Measurements from ENCODE around the gene NOX3. TPM values are rescaled to one million over a fixed set of nuclear protein-coding genes. Genes with fewer than 3 reads are reported as not detected.

The NOX3 gene
- total and polyA plus RNA-seq, 2 experiments from 2014 or later: not detected

DNA sequence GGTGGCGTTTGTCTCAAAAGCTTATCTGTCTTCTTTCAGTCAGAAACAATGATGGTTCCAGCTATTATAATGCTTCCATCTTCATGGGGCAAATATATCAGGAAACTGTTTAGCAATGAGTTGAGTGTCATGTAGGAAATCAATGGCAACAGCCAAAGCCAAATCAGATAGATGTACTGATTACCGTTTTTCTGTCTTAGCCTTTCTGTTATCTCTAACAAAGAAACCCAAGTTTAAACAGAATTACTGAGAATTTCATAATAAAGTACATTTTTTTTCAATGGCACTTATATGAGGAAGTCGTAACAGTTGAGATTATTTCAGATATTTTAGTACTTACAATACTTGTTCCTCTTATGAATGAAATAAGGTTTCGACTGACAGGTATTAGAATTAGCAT is 1.2 kb downstream of the NOX3 start:
- DNase-seq (ENCODE audit: low spot score) (no peak), ATAC-seq (no peak)
- no peak overlapping the region for H3K4me3 Mint-ChIP-seq
- TF ChIP-seq, protein P1, sequence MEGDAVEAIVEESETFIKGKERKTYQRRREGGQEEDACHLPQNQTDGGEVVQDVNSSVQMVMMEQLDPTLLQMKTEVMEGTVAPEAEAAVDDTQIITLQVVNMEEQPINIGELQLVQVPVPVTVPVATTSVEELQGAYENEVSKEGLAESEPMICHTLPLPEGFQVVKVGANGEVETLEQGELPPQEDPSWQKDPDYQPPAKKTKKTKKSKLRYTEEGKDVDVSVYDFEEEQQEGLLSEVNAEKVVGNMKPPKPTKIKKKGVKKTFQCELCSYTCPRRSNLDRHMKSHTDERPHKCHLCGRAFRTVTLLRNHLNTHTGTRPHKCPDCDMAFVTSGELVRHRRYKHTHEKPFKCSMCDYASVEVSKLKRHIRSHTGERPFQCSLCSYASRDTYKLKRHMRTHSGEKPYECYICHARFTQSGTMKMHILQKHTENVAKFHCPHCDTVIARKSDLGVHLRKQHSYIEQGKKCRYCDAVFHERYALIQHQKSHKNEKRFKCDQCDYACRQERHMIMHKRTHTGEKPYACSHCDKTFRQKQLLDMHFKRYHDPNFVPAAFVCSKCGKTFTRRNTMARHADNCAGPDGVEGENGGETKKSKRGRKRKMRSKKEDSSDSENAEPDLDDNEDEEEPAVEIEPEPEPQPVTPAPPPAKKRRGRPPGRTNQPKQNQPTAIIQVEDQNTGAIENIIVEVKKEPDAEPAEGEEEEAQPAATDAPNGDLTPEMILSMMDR (conservative IDR thresholded peaks at IDR 0.05; ENCODE audit: low read depth in 2 of 2): no peak
- TF ChIP-seq JUNB (IDR thresholded peaks at IDR 0.05; ENCODE audit: unreplicated experiment) (no peak), EZH2 (IDR thresholded peaks at IDR 0.05; ENCODE audit: low read depth, unreplicated experiment) (no peak), NANOG (IDR thresholded peaks at IDR 0.05; ENCODE audit: borderline replicate concordance) (no peak)
- TF ChIP-seq, protein P2, sequence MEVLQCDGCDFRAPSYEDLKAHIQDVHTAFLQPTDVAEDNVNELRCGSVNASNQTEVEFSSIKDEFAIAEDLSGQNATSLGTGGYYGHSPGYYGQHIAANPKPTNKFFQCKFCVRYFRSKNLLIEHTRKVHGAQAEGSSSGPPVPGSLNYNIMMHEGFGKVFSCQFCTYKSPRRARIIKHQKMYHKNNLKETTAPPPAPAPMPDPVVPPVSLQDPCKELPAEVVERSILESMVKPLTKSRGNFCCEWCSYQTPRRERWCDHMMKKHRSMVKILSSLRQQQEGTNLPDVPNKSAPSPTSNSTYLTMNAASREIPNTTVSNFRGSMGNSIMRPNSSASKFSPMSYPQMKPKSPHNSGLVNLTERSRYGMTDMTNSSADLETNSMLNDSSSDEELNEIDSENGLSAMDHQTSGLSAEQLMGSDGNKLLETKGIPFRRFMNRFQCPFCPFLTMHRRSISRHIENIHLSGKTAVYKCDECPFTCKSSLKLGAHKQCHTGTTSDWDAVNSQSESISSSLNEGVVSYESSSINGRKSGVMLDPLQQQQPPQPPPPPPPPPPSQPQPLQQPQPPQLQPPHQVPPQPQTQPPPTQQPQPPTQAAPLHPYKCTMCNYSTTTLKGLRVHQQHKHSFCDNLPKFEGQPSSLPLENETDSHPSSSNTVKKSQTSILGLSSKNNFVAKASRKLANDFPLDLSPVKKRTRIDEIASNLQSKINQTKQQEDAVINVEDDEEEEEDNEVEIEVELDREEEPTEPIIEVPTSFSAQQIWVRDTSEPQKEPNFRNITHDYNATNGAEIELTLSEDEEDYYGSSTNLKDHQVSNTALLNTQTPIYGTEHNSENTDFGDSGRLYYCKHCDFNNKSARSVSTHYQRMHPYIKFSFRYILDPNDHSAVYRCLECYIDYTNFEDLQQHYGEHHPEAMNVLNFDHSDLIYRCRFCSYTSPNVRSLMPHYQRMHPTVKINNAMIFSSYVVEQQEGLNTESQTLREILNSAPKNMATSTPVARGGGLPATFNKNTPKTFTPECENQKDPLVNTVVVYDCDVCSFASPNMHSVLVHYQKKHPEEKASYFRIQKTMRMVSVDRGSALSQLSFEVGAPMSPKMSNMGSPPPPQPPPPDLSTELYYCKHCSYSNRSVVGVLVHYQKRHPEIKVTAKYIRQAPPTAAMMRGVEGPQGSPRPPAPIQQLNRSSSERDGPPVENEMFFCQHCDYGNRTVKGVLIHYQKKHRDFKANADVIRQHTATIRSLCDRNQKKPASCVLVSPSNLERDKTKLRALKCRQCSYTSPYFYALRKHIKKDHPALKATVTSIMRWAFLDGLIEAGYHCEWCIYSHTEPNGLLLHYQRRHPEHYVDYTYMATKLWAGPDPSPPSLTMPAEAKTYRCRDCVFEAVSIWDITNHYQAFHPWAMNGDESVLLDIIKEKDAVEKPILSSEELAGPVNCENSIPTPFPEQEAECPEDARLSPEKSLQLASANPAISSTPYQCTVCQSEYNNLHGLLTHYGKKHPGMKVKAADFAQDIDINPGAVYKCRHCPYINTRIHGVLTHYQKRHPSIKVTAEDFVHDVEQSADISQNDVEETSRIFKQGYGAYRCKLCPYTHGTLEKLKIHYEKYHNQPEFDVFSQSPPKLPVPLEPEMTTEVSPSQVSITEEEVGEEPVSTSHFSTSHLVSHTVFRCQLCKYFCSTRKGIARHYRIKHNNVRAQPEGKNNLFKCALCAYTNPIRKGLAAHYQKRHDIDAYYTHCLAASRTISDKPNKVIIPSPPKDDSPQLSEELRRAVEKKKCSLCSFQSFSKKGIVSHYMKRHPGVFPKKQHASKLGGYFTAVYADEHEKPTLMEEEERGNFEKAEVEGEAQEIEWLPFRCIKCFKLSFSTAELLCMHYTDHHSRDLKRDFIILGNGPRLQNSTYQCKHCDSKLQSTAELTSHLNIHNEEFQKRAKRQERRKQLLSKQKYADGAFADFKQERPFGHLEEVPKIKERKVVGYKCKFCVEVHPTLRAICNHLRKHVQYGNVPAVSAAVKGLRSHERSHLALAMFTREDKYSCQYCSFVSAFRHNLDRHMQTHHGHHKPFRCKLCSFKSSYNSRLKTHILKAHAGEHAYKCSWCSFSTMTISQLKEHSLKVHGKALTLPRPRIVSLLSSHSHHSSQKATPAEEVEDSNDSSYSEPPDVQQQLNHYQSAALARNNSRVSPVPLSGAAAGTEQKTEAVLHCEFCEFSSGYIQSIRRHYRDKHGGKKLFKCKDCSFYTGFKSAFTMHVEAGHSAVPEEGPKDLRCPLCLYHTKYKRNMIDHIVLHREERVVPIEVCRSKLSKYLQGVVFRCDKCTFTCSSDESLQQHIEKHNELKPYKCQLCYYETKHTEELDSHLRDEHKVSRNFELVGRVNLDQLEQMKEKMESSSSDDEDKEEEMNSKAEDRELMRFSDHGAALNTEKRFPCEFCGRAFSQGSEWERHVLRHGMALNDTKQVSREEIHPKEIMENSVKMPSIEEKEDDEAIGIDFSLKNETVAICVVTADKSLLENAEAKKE (CRISPR knock-in tag; IDR thresholded peaks at IDR 0.05): no peak
- Histone ChIP-seq H3K4me3 (no peak overlapping the region), H3K4me1 (ENCODE audit: insufficient read depth) (peaks cover 7% of the 10 kb centered on the region), H3K27me3 (ENCODE audit: insufficient read depth) (no peaks in the 10 kb centered on the region), H3K27ac (ENCODE audit: low read depth) (no peak overlapping the region), H3F3A (replicated peaks; ENCODE audit: low read depth) (no peaks in the 10 kb centered on the region), H3K79me2 (replicated peaks; ENCODE audit: insufficient read depth) (no peaks in the 10 kb centered on the region), H3K9me2 (ENCODE audit: insufficient read depth) (no peaks in the 10 kb centered on the region), H4K20me1 (replicated peaks; ENCODE audit: insufficient read depth) (no peaks in the 10 kb centered on the region), H3K4me2 (no peak overlapping the region), H2AFZ (no peak overlapping the region), H3K36me3 (ENCODE audit: insufficient read depth) (no peaks in the 10 kb centered on the region)
- H3K9me3 Mint-ChIP-seq: no peaks in the 10 kb centered on the region
- no peak overlapping the region; the same call in 1 of the 2 replicates for H3K27ac Mint-ChIP-seq
- peaks cover 3% of the 10 kb centered on the region for H3K27me3 Mint-ChIP-seq (ENCODE audit: insufficient read depth, low read depth, poor library complexity)
- peaks cover 35% of the 10 kb centered on the region for H3K4me1 Mint-ChIP-seq
- H3K36me3 Mint-ChIP-seq (ENCODE audit: low read depth): no peaks in the 10 kb centered on the region
